Nephron (organoid): ENCODE measurements around the gene KLHL21.

ENCODE experiments used
- H3K27ac Mint-ChIP-seq, 3 experiments: 2 replicates each; pipeline ENCODE4 v1.8.0; 2020; ENCODE audit warnings: mixed read lengths in 3 of 3, mild to moderate bottlenecking in 2 of 3, moderate library complexity in 1 of 3
- H3K27me3 Mint-ChIP-seq: 2 replicates; pipeline ENCODE4 v1.8.0; 2021; ENCODE audit warnings: low read depth, mild to moderate bottlenecking, moderate library complexity, mixed read lengths
- H3K36me3 Mint-ChIP-seq: 2 replicates; pipeline ENCODE4 v1.8.0; 2020; ENCODE audit warnings: low read depth, mixed read lengths
- H3K4me1 Mint-ChIP-seq: 2 replicates; pipeline ENCODE4 v1.8.0; 2020; ENCODE audit warnings: mixed read lengths
- H3K4me3 Mint-ChIP-seq, 3 experiments: 2 replicates each; pipeline ENCODE4 v1.8.0; 2020; ENCODE audit warnings: mild to moderate bottlenecking in 3 of 3, mixed read lengths in 3 of 3, moderate library complexity in 2 of 3
- H3K9me3 Mint-ChIP-seq: 2 replicates; pipeline ENCODE4 v1.8.0; 2020; ENCODE audit warnings: mixed read lengths
- CTCF ChIP-seq, 3 experiments: fragments of 200-600 bp; sonication (generic); IDR thresholded peaks; one replicate each; pipeline ENCODE4 v1.5.0; 2021; ENCODE audit warnings: antibody characterized with exemption in 3 of 3; ENCODE audit not compliant: unreplicated experiment in 3 of 3

The KLHL21 gene

GRCh38 chr1:6612641-6613360, 10.1 kb upstream of the KLHL21 start:
- Mint-ChIP-seq H3K36me3 (peaks cover 4% of the 10 kb centered on the region), H3K9me3 (no peaks in the 10 kb centered on the region), H3K27ac (peak overlapping the region; percentile 86 to 96 (median 95)), H3K4me1 (peaks cover 33% of the 10 kb centered on the region), H3K4me3 (peak overlapping the region; percentile 91 to 98 (median 93)), H3K27me3 (no peaks in the 10 kb centered on the region)
- no peak for TF ChIP-seq CTCF (IDR thresholded peaks at IDR 0.05; ENCODE audit: unreplicated experiment in 3 of 3)

DNA sequence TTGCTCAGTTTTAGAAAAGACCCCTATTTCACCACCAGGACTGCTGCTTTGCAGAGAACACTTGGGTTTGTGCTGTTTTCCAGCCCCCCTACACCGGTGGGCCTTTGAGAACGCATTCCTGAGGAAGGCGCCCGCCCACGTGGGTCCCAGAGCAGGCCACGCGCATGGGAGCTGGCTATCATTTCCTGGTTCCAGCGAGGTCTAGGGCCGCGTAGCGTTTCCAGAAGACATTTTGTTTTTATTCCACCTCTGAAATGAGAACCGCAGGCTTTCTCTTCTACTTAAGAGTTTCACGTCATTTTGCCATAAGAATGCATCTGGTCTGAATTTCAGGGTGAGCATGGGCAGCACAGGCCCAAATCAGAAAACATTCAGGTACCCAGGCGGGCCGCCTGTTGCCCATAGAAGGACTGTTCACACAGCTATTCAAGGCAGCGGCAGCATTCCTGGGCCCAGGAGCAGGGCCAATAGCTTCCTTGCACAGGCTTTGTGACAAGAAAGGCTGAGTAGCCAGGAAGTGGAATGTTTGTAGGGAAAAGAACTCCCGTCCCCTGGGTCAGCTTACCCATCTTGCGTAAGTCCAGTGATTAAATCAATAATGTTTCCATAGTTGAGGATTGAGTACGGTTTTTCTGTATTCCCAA, 1.4 kb upstream of the KLHL21 start:
- peak in 1 of 3 experiments; percentile 13 for TF ChIP-seq CTCF (IDR thresholded peaks at IDR 0.05; ENCODE audit: unreplicated experiment in 3 of 3)

DNA sequence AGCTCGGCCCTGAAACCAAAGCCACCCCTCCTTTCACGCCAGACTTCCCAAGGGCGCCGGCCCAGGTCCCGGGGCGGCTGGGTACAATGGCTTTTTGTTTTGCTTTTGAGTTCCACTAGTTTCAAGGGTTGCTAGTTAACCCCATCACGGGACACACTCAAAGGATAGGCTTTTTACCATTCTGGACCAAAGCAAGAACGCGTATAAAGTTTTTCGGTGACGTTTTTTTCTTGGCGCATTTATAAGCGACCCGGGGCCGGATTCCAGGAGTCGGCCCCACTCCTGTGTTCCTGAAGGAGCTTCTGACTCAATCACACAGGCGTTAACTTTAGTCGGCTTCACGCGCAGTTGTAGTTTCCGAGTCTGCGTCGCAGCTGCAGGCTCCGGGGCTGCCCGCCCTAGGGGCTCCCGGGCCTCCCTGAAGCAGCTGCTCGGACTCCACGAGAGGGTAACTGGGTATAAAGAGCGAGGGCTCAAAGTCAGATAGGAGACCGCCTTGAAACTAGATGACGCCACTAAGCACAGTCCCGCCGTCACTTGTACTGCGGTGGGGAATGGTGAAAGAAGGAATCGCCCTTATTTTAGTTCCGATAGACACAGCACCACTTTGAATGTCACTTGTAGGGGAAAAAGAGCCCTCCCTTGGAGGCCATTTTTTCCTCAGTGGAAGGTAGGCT, 707 bp upstream of the KLHL21 start:
- no peaks in the 10 kb centered on the region for H3K9me3 Mint-ChIP-seq
- no peak for TF ChIP-seq CTCF (IDR thresholded peaks at IDR 0.05; ENCODE audit: unreplicated experiment in 3 of 3)
- H3K36me3 Mint-ChIP-seq = no peaks in the 10 kb centered on the region
- H3K27ac Mint-ChIP-seq = peak overlapping the region; percentile 99 to 100 (median 100)
- peaks cover 43% of the 10 kb centered on the region for H3K4me1 Mint-ChIP-seq
- no peaks in the 10 kb centered on the region for H3K27me3 Mint-ChIP-seq
- H3K4me3 Mint-ChIP-seq = peak overlapping the region; percentile 80 to 87 (median 84)

More for the DNA sequence above, 1.4 kb upstream of the KLHL21 start:
- Mint-ChIP-seq H3K4me1 (peaks cover 42% of the 10 kb centered on the region), H3K27me3 (no peaks in the 10 kb centered on the region), H3K27ac (peak overlapping the region; percentile 99 to 100 (median 100)), H3K36me3 (no peaks in the 10 kb centered on the region), H3K9me3 (no peaks in the 10 kb centered on the region), H3K4me3 (peak overlapping the region; percentile 80 to 87 (median 84))

- Mint-ChIP-seq H3K27me3 (no peaks in the 10 kb centered on the region), H3K9me3 (no peaks in the 10 kb centered on the region), H3K4me3 (peak overlapping the region; percentile 92 to 98 (median 98)), H3K36me3 (peaks cover 7% of the 10 kb centered on the region), H3K4me1 (peaks cover 42% of the 10 kb centered on the region), H3K27ac (peak overlapping the region in 2 of 3 experiments; percentile 81 to 97)
- peak in 1 of 3 experiments; percentile 4 for TF ChIP-seq CTCF (IDR thresholded peaks at IDR 0.05; ENCODE audit: unreplicated experiment in 3 of 3)
These were observed 573 bp downstream of the KLHL21 start for GRCh38 chr1:6601923-6602668.

- no peaks in the 10 kb centered on the region for H3K9me3 Mint-ChIP-seq
- H3K27me3 Mint-ChIP-seq = no peaks in the 10 kb centered on the region
- TF ChIP-seq CTCF (IDR thresholded peaks at IDR 0.05; ENCODE audit: unreplicated experiment in 3 of 3) = no peak
- peaks cover 12% of the 10 kb centered on the region for H3K36me3 Mint-ChIP-seq
- H3K4me1 Mint-ChIP-seq = peaks cover 48% of the 10 kb centered on the region
- H3K4me3 Mint-ChIP-seq = peak overlapping the region; percentile 92 to 98 (median 98)
- peak overlapping the region; percentile 81 to 97 (median 92) for H3K27ac Mint-ChIP-seq
These were observed 1.4 kb downstream of the KLHL21 start for GRCh38 chr1:6601049-6601922.
